GM12878 (cell line): ENCODE data around the gene RCC1. TPM values are rescaled to one million over a fixed set of nuclear protein-coding genes. Genes with fewer than 3 reads are reported as not detected.
A peak's percentile ranks its signal among the peaks of the same experiment; 100 is the strongest.

Source experiments
- ATF7 ChIP-seq: fragments of 450-650 bp; IDR thresholded peaks from 2 replicates; pipeline ENCODE4 v1.6.1; 2016; ENCODE audit warnings: low read depth, mild to moderate bottlenecking
- BACH1 ChIP-seq: fragments of 450-650 bp; IDR thresholded peaks from 2 replicates; pipeline ENCODE4 v1.6.1; 2017; ENCODE audit warnings: mild to moderate bottlenecking, borderline replicate concordance
- BMI1 ChIP-seq: fragments of 450-650 bp; IDR thresholded peaks from 2 replicates; pipeline ENCODE4 v1.6.1; 2016; ENCODE audit warnings: mild to moderate bottlenecking, moderate library complexity, borderline replicate concordance
- DPF2 ChIP-seq: fragments of 450-650 bp; IDR thresholded peaks from 2 replicates; pipeline ENCODE4 v1.6.1; 2017; ENCODE audit warnings: mild to moderate bottlenecking
- EED ChIP-seq: sonication (generic); IDR thresholded peaks from 2 replicates; pipeline ENCODE4 v1.6.1; 2016; ENCODE audit warnings: antibody characterized with exemption, low read depth
- ETV6 ChIP-seq, 2 experiments: fragments of 450-650 bp in 1 of 2; IDR thresholded peaks in 1 of 2; conservative IDR thresholded peaks in 1 of 2; 2 replicates each; pipeline ENCODE4 v1.6.1; 2014; ENCODE audit warnings: antibody characterized with exemption in 1 of 2, borderline replicate concordance in 1 of 2, low read depth in 1 of 2, mild to moderate bottlenecking in 1 of 2, moderate library complexity in 1 of 2
- HCFC1 ChIP-seq: fragments of 150-350 bp; IDR thresholded peaks from 2 replicates; pipeline ENCODE4 v1.6.1; 2014; ENCODE audit warnings: low read length
- HSF1 ChIP-seq: fragments of 150-350 bp; IDR thresholded peaks from 2 replicates; pipeline ENCODE4 v1.6.1; 2014; ENCODE audit warnings: mild to moderate bottlenecking, low read depth, low read length
- IKZF2 ChIP-seq, 2 experiments: fragments of 450-650 bp; IDR thresholded peaks; 2 replicates each; pipeline ENCODE4 v1.6.1; 2017; ENCODE audit warnings: mild to moderate bottlenecking in 2 of 2, moderate library complexity in 2 of 2
- JUNB ChIP-seq: IDR thresholded peaks from 2 replicates; pipeline ENCODE4 v1.6.1; 2016; ENCODE audit warnings: antibody characterized with exemption, mild to moderate bottlenecking
- KDM1A ChIP-seq: fragments of 200-600 bp; sonication (generic); IDR thresholded peaks from 2 replicates; pipeline ENCODE4 v1.6.1; 2016; ENCODE audit warnings: borderline replicate concordance
- MTA2 ChIP-seq: fragments of 450-650 bp; IDR thresholded peaks from 2 replicates; pipeline ENCODE4 v1.6.1; 2016; ENCODE audit warnings: low read depth, mild to moderate bottlenecking, moderate library complexity
- MXI1 ChIP-seq: fragments of 150-350 bp; IDR thresholded peaks from 2 replicates; pipeline ENCODE4 v1.6.1; 2011; ENCODE audit warnings: low read depth, mild to moderate bottlenecking, inconsistent platforms, low read length, improper control_type of control experiment
- NBN ChIP-seq: fragments of 450-650 bp; IDR thresholded peaks from 2 replicates; pipeline ENCODE4 v1.6.1; 2016
- NR2F1 ChIP-seq: fragments of 450-650 bp; conservative IDR thresholded peaks from 2 replicates; pipeline ENCODE4 v1.6.1; 2017; ENCODE audit warnings: mild to moderate bottlenecking
- NRF1 ChIP-seq: conservative IDR thresholded peaks from 2 replicates; pipeline ENCODE4 v1.6.1; 2011; ENCODE audit warnings: mild to moderate bottlenecking, low read depth, low read length, improper control_type of control experiment
- SIX5 ChIP-seq: IDR thresholded peaks from 2 replicates; pipeline ENCODE4 v1.6.1; 2011; ENCODE audit warnings: mild to moderate bottlenecking, low read depth, low read length, moderate library complexity; ENCODE audit not compliant: severe bottlenecking
- SMC3 ChIP-seq: IDR thresholded peaks from 2 replicates; pipeline ENCODE4 v1.6.1; 2011; ENCODE audit warnings: low read length, improper control_type of control experiment, borderline replicate concordance
- SRF ChIP-seq, 2 experiments: IDR thresholded peaks; 2 replicates each; pipeline ENCODE4 v1.6.1; 2011; ENCODE audit warnings: low read depth in 2 of 2, low read length in 2 of 2, mild to moderate bottlenecking in 1 of 2, moderate library complexity in 1 of 2
- YBX1 ChIP-seq: fragments of 450-650 bp; IDR thresholded peaks from 2 replicates; pipeline ENCODE4 v1.6.1; 2016; ENCODE audit warnings: antibody characterized with exemption
- ZBED1 ChIP-seq: IDR thresholded peaks from 2 replicates; pipeline ENCODE4 v1.6.1; 2016; ENCODE audit warnings: borderline replicate concordance
- ZBTB11 ChIP-seq: fragments of 450-650 bp; formaldehyde crosslinking; IDR thresholded peaks from 2 replicates; pipeline ENCODE4 v1.5.0; 2022; ENCODE audit warnings: mild to moderate bottlenecking, missing genetic modification characterization
- ZNF217 ChIP-seq: fragments of 450-650 bp; IDR thresholded peaks from 2 replicates; pipeline ENCODE4 v1.6.1; 2017; ENCODE audit warnings: antibody characterized with exemption, mild to moderate bottlenecking
- ZNF687 ChIP-seq: fragments of 450-650 bp; IDR thresholded peaks from 2 replicates; pipeline ENCODE4 v1.6.1; 2017; ENCODE audit warnings: mild to moderate bottlenecking, moderate library complexity
- polyA plus RNA-seq, 11 experiments: library from polyadenylated mRNA; depleted of rRNA in 4 of 11; unstranded in 6 of 11; stranded (reverse) in 5 of 11; fragments of >200 nt; fragmentation: Nextera tagmentation in 4 of 11; fragmentation: Illumina TruSeq in 1 of 11; extraction: Ambion mirVana in 4 of 11; extraction: Trizol in 1 of 11; gene quantifications; 1 replicate in 1 of 11; 2 replicates in 10 of 11; pipeline versions ENCODE4 v1.2.1 to v1.2.3, GENCODE V29; 2011 to 2016; ENCODE audit warnings: inconsistent platforms in 2 of 11, missing spikeins in 2 of 11, low read depth in 1 of 11
- total RNA-seq, 4 experiments: library from RNA; depleted of rRNA in 3 of 4; stranded (reverse); fragments of >200 nt in 3 of 4; fragmentation: Illumina TruSeq in 1 of 4; extraction: Trizol in 1 of 4; gene quantifications; 2 replicates each; pipeline versions ENCODE4 v1.2.1 to v1.2.3, GENCODE V29; 2013 to 2021

RCC1 gene
- total and polyA plus RNA-seq, 10 of the 15 experiments (the other 5 are each of a cell fraction or from before 2014, with no cell fraction given) = 8.3 to 99.4 (median 74.6) TPM

- no peak for TF ChIP-seq KDM1A
- TF ChIP-seq YBX1 = no peak
- peak; percentile 91 for TF ChIP-seq NBN
- no peak for TF ChIP-seq SIX5
- 0 out of 2 replicates have a peak, but pooled peaks have one; percentile 29 for TF ChIP-seq EED
- no peak for TF ChIP-seq HSF1
- no peak for TF ChIP-seq ZBED1
- 0 out of 2 replicates have a peak, but pooled peaks have one; percentile 27 for TF ChIP-seq JUNB
- TF ChIP-seq MTA2 = 0 out of 2 replicates have a peak, but pooled peaks have one; percentile 43
- no peak for TF ChIP-seq ZBTB11 (CRISPR knock-in tag)
- TF ChIP-seq ETV6 (conservative IDR thresholded peaks at IDR 0.05 in 1 of 2, IDR thresholded peaks at IDR 0.05 in 1 of 2; ENCODE audit: borderline replicate concordance in 1 of 2, low read depth in 1 of 2) = no peak
- no peak for TF ChIP-seq SRF (IDR thresholded peaks at IDR 0.05; ENCODE audit: low read depth in 2 of 2, low read length in 2 of 2)
- TF ChIP-seq SMC3 = no peak
- no peak for TF ChIP-seq BMI1
- TF ChIP-seq ZNF687 = 0 out of 2 replicates have a peak, but pooled peaks have one; percentile 12
- peak; percentile 18; the same call in 1 of the 2 replicates for TF ChIP-seq DPF2
- no peak for TF ChIP-seq ZNF217
- TF ChIP-seq MXI1 = peak; percentile 67; the same call in 1 of the 2 replicates
- no peak for TF ChIP-seq NRF1
- peak; percentile 61; the same call in 1 of the 2 replicates for TF ChIP-seq ATF7
- TF ChIP-seq HCFC1 = no peak
- peak; percentile 66 to 68 for TF ChIP-seq IKZF2 (IDR thresholded peaks at IDR 0.05)
- TF ChIP-seq NR2F1 = peak; percentile 37
- TF ChIP-seq BACH1 = no peak
Measured at GRCh38 chr1:28518745-28519341, 13.0 kb downstream of the RCC1 start (continued).
